ENCODE results near the gene HOXC9. TPM values are rescaled to one million over a fixed set of nuclear protein-coding genes. Genes with fewer than 3 reads are reported as not detected.

The HOXC9 gene
- total RNA-seq, 1 donor from 2014 or later = not detected

GRCh38 chr12:53983568-53983949, 16.4 kb upstream of the HOXC9 start:
- intact Hi-C loops (cut with micrococcal nuclease) = no loop called here
- ChIA-PET POLR2A (interaction anchor here (0.9 kb wide), 1 partner anchor 70 kb away, joined by 6 read pairs; the partner anchor contains the start of gene HOXC4), CTCF (no interaction called here)
- no peak for TF ChIP-seq CTCF (IDR thresholded peaks at IDR 0.05)
- peaks cover 17% of the 10 kb centered on the region for H3K4me1 Mint-ChIP-seq
- no peaks in the 10 kb centered on the region for H3K9me3 Mint-ChIP-seq
- no peak overlapping the region for H3K4me3 Mint-ChIP-seq
- no peaks in the 10 kb centered on the region for H3K36me3 Mint-ChIP-seq (ENCODE audit: low read depth)
- ATAC-seq (ENCODE audit: low read depth) (no peak), DNase-seq (no peak)
- peaks cover 86% of the 10 kb centered on the region for H3K27me3 Mint-ChIP-seq
- H3K27ac Mint-ChIP-seq = peak overlapping the region; percentile 35

GRCh38 chr12:53983950-53984572, 15.9 kb upstream of the HOXC9 start:
- Mint-ChIP-seq H3K4me1 (peaks cover 19% of the 10 kb centered on the region), H3K27ac (no peak overlapping the region), H3K36me3 (ENCODE audit: low read depth) (no peaks in the 10 kb centered on the region), H3K4me3 (no peak overlapping the region), H3K27me3 (peaks cover 86% of the 10 kb centered on the region), H3K9me3 (no peaks in the 10 kb centered on the region)
- DNase-seq (no peak), ATAC-seq (ENCODE audit: low read depth) (no peak)
- ChIA-PET CTCF (no interaction called here), POLR2A (interaction anchor here (0.9 to 1.3 kb wide), 2 partner anchors 33 to 69 kb away, joined by 6 read pairs; partner anchors contain the start of gene HOXC4)
- TF ChIP-seq CTCF (IDR thresholded peaks at IDR 0.05) = no peak
- intact Hi-C loops (cut with micrococcal nuclease) = no loop called here

GRCh38 chr12:53984901-53985691, 14.9 kb upstream of the HOXC9 start, which contains the start of gene HOXC10:
Gene HOXC10, plus strand, starts transcription at chr12:53985146. Its CDS starts 114 bp downstream, at chr12:53985260.
- CTCF ChIA-PET = interaction anchor here (0.6 to 3.5 kb wide), 2 partner anchors 13 to 21 kb away, joined by 3 to 13 read pairs; no protein-coding TSS in a partner anchor
- Mint-ChIP-seq H3K36me3 (ENCODE audit: low read depth) (no peaks in the 10 kb centered on the region), H3K27me3 (peaks cover 88% of the 10 kb centered on the region), H3K27ac (peak within 1 kb of the TSS; percentile 56), H3K4me1 (peaks cover 28% of the 10 kb centered on the region), H3K4me3 (peak within 1 kb of the TSS; percentile 15), H3K9me3 (no peaks in the 10 kb centered on the region)
- peak; percentile 37 for ATAC-seq (ENCODE audit: low read depth)
- no peak for TF ChIP-seq CTCF (IDR thresholded peaks at IDR 0.05)
- DNase-seq = no peak
- POLR2A ChIA-PET = interaction anchor here (0.7 to 1.7 kb wide), 3 partner anchors 9 to 223 kb away, joined by 4 to 6 read pairs (median 5); no protein-coding TSS in a partner anchor
- intact Hi-C loops (cut with micrococcal nuclease) = loop anchor here (5.0 kb wide), 1 partner anchor 193 kb away; no protein-coding TSS in a partner anchor

GRCh38 chr12:53985692-53985993, 14.3 kb upstream of the HOXC9 start:
- Mint-ChIP-seq H3K4me3 (no peak overlapping the region), H3K4me1 (peaks cover 28% of the 10 kb centered on the region), H3K27ac (peak overlapping the region; percentile 50), H3K27me3 (peaks cover 89% of the 10 kb centered on the region), H3K36me3 (ENCODE audit: low read depth) (no peaks in the 10 kb centered on the region), H3K9me3 (no peaks in the 10 kb centered on the region)
- no peak for TF ChIP-seq CTCF (IDR thresholded peaks at IDR 0.05)
- CTCF ChIA-PET = interaction anchor here (0.6 to 3.5 kb wide), 3 partner anchors 13 to 54 kb away, joined by 3 to 13 read pairs (median 3); no protein-coding TSS in a partner anchor
- DNase-seq (no peak), ATAC-seq (ENCODE audit: low read depth) (no peak)
- intact Hi-C loops (cut with micrococcal nuclease) = loop anchor here (5.0 kb wide), 1 partner anchor 193 kb away; no protein-coding TSS in a partner anchor
- POLR2A ChIA-PET = interaction anchor here (1.7 kb wide), 1 partner anchor 222 kb away, joined by 5 read pairs; no protein-coding TSS in a partner anchor

Measured in activated B cell treated with CpG ODN at 0.5 μM for 24 hours (primary cell).